Left ventricle myocardium superior (tissue), 1 donor: Measurements from ENCODE around the gene TAS2R1. TPM values are rescaled to one million over a fixed set of nuclear protein-coding genes. Genes with fewer than 3 reads are reported as not detected.

Experiments used
- ATAC-seq: fragments of 200-7000 bp; cut with Tn5 transposase; one replicate; pipeline ENCODE4 v1.9.1; 2020; ENCODE audit warnings: mild to moderate bottlenecking, moderate library complexity
- DNase-seq: peaks from one replicate; pipeline ENCODE4 v3.0.0-alpha.2; 2020
- intact Hi-C: fragments of 100-400 bp; cut with micrococcal nuclease; formaldehyde crosslinking; loops from one replicate; pipeline ENCODE4 v1.11.0; 2022
- total RNA-seq: library from RNA; stranded (reverse); fragmentation: NEBNext Ultra II Directional; extraction: Animal tissue kit (Norgen Biotek cat#: 25700); gene quantifications from one replicate; pipeline ENCODE4 v1.2.1, GENCODE V29; 2021
- donor health status: DM: no; HTN: yes; CAD: no; lungs with severe emphysema.

TAS2R1 gene
- total RNA-seq, 1 donor from 2014 or later: not detected

DNA sequence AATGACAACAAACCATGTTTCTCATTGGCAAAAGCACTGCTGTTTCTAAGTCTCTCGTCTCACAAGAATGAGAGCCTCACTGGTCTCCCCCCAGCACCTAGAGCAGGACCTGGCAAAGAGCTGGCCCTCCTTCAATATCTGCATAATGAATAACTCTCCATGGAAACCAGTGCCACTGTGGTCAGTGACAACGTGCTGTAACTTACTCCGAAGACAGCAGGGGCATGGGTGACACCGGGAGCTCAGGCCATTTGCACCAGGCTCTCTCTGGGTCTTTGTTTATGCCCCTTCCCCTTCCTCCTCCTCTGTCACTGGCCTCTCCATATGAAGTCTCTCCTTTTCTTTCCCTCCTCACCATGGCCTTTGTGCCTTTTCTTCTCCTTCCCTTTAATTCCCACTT is 33.3 kb downstream of the TAS2R1 start:
- intact Hi-C loops: no loop called here
- no peak for DNase-seq
- no peak for ATAC-seq

DNA sequence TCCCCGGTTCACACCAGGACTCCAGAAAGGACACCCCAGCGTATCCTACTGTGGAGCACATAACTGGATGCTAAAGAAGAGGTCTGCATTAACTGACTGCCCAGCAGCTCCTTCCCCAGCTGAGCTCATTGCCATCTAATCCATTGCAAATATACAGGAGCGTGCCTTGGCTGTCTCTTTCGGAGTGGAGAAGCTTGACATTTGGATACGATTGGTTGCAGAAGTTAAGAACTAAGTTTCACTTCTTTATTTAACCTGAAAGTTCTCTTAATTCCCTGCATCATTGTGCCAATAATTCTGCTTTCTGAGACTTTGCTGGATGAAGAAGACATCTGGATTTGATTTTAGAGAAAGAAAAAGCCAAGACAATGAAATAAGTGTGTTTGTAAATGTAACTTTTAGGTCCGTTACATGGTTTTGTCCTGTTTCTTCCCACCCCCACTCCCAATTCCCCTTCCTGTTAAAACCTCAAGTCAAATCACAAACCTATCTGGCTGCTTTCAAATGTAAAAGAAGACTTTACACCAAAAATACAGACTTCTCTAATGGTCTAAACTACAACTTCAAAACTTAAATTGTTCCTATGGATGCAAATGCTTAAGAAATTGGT is 33.9 kb downstream of the TAS2R1 start:
- intact Hi-C loops: no loop called here
- ATAC-seq (no peak), DNase-seq (no peak)

DNA sequence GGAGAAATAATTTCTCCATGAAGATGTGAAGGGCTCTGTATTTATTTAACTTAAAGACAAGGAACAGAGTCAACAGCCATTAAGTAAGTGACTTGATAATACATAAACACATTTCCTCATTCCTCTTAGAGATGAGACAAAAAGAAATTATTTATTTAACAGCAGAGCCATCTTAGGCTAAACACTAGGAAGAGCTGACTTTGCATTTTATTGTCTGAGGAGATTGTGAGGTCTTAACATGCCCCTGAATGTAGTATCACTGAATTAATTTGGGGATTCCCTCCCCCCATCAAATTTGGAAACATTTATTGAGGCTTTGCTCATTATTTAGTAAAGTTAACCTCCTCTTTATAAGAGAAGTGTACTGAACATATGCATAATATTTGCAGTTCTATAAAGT is 35.2 kb downstream of the TAS2R1 start:
- intact Hi-C loops: no loop called here
- no peak for ATAC-seq
- no peak for DNase-seq

DNA sequence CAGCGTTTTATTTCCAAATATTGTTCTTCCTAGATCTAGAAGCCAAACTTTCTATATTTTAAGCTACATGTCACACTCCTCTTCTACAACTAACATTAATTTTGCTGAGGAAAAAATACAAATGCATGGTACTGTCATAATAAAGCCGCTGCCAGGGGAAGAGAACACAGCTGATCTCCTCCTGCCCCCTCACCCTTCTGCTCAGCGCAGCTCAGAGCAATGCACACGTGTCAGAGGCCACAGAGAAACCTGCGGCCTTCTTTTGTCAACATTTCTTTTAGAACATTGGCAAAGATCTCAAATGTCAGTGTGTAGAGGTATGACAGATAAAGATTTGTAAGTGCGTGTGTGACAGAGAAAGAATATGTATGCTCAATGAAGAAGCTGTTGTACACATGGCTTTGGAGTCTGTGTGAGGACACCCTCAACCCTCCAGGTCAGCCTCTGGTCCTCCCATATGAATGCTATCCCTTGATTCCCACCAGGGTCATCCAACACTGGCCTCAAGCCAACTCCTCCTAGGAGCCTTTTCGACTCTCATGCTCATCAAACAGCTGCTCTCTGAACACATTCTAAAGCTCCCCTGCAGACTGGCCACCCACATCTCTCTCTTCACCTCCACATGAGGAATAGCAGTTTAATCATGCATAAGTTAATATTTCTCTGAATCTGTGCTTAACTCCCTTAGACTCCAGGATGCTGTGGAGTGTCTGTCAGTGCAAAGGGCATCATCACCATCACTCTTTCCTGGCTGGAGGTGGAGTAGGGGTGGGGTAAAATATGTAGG is 40.9 kb downstream of the TAS2R1 start:
- ATAC-seq (no peak), DNase-seq (no peak)
- intact Hi-C loops: no loop called here

DNA sequence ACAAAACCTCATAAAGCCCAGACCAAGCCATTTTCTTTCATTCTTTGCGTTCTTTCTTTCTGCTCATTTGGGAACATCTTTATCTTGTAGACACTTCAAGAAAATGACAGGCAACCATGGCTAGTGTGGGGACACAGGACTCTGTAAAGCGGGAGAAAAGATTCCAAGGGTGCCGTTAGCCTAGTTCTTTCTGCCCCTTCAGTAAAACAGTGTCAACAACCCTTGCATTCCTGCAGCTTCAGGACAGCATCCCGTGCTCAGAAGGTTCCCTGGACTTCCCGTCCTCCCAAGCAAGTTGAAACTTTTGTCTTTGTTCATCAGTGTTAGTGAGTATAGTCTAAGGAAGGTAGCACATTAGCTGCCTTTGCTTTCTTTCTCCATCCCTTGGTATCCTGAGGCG is 41.9 kb downstream of the TAS2R1 start:
- DNase-seq (no peak), ATAC-seq (no peak)
- intact Hi-C loops: no loop called here

DNA sequence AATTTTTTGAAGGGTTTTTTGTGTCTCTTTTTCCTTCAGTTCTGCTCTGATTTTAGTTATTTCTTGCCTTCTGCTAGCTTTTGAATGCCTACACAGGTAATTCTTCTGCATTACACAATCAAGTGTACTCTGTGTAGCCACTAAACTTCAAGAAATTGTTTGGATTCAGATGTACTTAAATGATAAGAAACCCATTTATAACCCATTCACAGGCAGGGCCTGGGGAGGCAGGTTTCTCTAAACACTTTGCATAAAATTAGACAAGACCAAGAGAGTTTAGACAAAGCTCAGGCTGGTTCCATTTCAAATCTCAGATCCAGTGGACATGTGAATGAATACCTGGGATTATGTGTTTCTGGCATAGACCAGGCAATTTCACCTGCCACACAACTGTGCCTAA is 43.0 kb downstream of the TAS2R1 start:
- intact Hi-C loops: no loop called here

DNA sequence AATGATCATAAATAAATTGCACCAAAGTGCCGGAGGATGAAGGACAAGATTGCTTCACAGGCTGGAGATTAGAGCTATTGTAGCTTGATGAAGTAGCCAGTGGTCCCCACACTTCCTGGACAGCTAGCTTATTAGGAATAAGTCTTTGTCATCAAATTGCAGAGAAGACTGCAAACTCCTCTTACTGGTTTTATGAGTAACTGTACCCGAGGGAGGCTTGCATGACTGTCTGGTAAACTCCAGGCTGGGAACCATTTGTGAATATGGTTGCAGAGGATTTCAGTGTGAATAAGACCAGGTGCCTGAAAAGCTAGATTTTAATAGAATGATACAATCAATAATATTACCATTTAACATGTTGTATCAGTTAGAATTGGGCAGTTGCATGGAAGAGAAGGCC is 47.7 kb downstream of the TAS2R1 start:
- ATAC-seq: no peak
- no peak for DNase-seq
- intact Hi-C loops: no loop called here

More for the DNA sequence above, 43.0 kb downstream of the TAS2R1 start:
- ATAC-seq (no peak), DNase-seq (no peak)

Other genes starting within 250 kb of the TAS2R1 start
- 25.3 TPM for gene SEMA5A, start 84.3 kb downstream of the TAS2R1 start, total RNA-seq